ENCODE data around the gene ZBTB3. TPM values are rescaled to one million over a fixed set of nuclear protein-coding genes. Genes with fewer than 3 reads are reported as not detected.

The ZBTB3 gene
- polyA plus RNA-seq, 2 of the 4 experiments (the other 2 are of a cell fraction), result 2.0 to 3.1 TPM

GRCh38 chr11:62709247-62710000 lies 44.5 kb downstream of the ZBTB3 start:
- CTCF ChIA-PET, result interaction anchor here (0.6 to 5.3 kb wide), 12 partner anchors 9 to 330 kb away, joined by 3 to 37 read pairs (median 4); partner anchors contain the start of genes LBHD1, TMEM179B and UQCC3
- ATAC-seq (peak; percentile 71 to 84), FAIRE-seq (no peak), DNase-seq (ENCODE audit: low read depth in 1 of 2, low spot score in 1 of 2) (peak; percentile 94 to 98)
- Histone ChIP-seq H3K9me3 (no peaks in the 10 kb centered on the region), H3K4me1 (peaks cover 51% of the 10 kb centered on the region), H3K4me2 (peak overlapping the region; percentile 89), H3K4me3 (peak overlapping the region; percentile 41), H3K27ac (peak overlapping the region; percentile 79 to 91)
- WGBS (ENCODE audit: missing lambda C conversion rate), result 11% methylated on average over 47 of the region's 47 CpGs
- POLR2A ChIA-PET, result interaction anchor here (0.6 to 6.1 kb wide), 14 partner anchors 9 to 147 kb away, joined by 3 to 64 read pairs (median 4); partner anchors contain the start of genes B3GAT3, C11orf98, CSKMT and HNRNPUL2
- no peak for TF ChIP-seq TFCP2L1 (CRISPR knock-in tag; IDR thresholded peaks at IDR 0.05)
- TF ChIP-seq ZNF302 (CRISPR knock-in tag; IDR thresholded peaks at IDR 0.05), result no peak
- no peak for TF ChIP-seq FOSB (CRISPR knock-in tag; IDR thresholded peaks at IDR 0.05)
- TF ChIP-seq SMC3 (IDR thresholded peaks at IDR 0.05), result no peak
- TF ChIP-seq HOXB13 (CRISPR knock-in tag; IDR thresholded peaks at IDR 0.05; ENCODE audit: low read depth), result peak; percentile 66; the same call in 1 of the 2 replicates
- no peak for TF ChIP-seq ZFP36 (IDR thresholded peaks at IDR 0.05; ENCODE audit: borderline replicate concordance, partially characterized antibody)
- no peak for TF ChIP-seq E2F6 (IDR thresholded peaks at IDR 0.05; ENCODE audit: borderline replicate concordance, low read depth)
- TF ChIP-seq JUN (IDR thresholded peaks at IDR 0.05), result peak; percentile 42 to 81; a peak in 4 of 5 replicates
- TF ChIP-seq HEYL (CRISPR knock-in tag; IDR thresholded peaks at IDR 0.05), result peak; percentile 71; the same call in 1 of the 2 replicates
- TF ChIP-seq PBX3 (IDR thresholded peaks at IDR 0.05), result peak; percentile 35
- TF ChIP-seq ZSCAN20 (CRISPR knock-in tag; IDR thresholded peaks at IDR 0.05), result peak; percentile 86; the same call in 1 of the 2 replicates
- no peak for TF ChIP-seq GATA3 (IDR thresholded peaks at IDR 0.05; ENCODE audit: borderline replicate concordance)
- peak; percentile 70; the same call in 1 of the 2 replicates for TF ChIP-seq KDM1A (IDR thresholded peaks at IDR 0.05; ENCODE audit: low read depth)
- peak; percentile 63 for TF ChIP-seq MAX (IDR thresholded peaks at IDR 0.05)
- TF ChIP-seq KDM5A (IDR thresholded peaks at IDR 0.05), result peak; percentile 80
- TF ChIP-seq BCL3 (IDR thresholded peaks at IDR 0.05), result 0 out of 3 replicates have a peak, but pooled peaks have one; percentile 23
- TF ChIP-seq PHF8 (IDR thresholded peaks at IDR 0.05; ENCODE audit: borderline replicate concordance, low read depth), result peak; percentile 43; the same call in 1 of the 2 replicates
- no peak for TF ChIP-seq HES2 (IDR thresholded peaks at IDR 0.05)
- TF ChIP-seq HOXB5 (CRISPR knock-in tag; IDR thresholded peaks at IDR 0.05), result no peak; the same call in 1 of the 2 replicates

- Histone ChIP-seq H3K27ac (peak overlapping the region; percentile 79 to 91), H3K4me2 (peak overlapping the region; percentile 89)
Measured at GRCh38 chr11:62708793-62709192, 45.2 kb downstream of the ZBTB3 start.

More at GRCh38 chr11:62708793-62709192, 45.2 kb downstream of the ZBTB3 start:
- no peak for FAIRE-seq
- 80% methylated on average over 7 of the region's 7 CpGs for WGBS (ENCODE audit: missing lambda C conversion rate)
- DNase-seq (ENCODE audit: low read depth in 1 of 2, low spot score in 1 of 2), result no peak
- ATAC-seq, result no peak
- TF ChIP-seq EP300 (IDR thresholded peaks at IDR 0.05) (no peak), MYC (IDR thresholded peaks at IDR 0.05; ENCODE audit: borderline replicate concordance, low read length) (no peak), NR3C1 (IDR thresholded peaks at IDR 0.05) (no peak), POLR2A (IDR thresholded peaks at IDR 0.05; ENCODE audit: low read length) (no peak), ZC3H11A (IDR thresholded peaks at IDR 0.05) (no peak), CEBPB (IDR thresholded peaks at IDR 0.05) (no peak), HEYL (CRISPR knock-in tag; IDR thresholded peaks at IDR 0.05) (no peak), FOSL2 (IDR thresholded peaks at IDR 0.05) (no peak), FOSL2 (CRISPR knock-in tag; IDR thresholded peaks at IDR 0.05) (no peak), KDM5A (IDR thresholded peaks at IDR 0.05) (no peak), SMC3 (IDR thresholded peaks at IDR 0.05) (no peak), MAX (IDR thresholded peaks at IDR 0.05) (no peak), HDAC2 (IDR thresholded peaks at IDR 0.05) (no peak), RCOR1 (IDR thresholded peaks at IDR 0.05; ENCODE audit: low read depth, low read length) (no peak), USF2 (IDR thresholded peaks at IDR 0.05) (no peak), FOXS1 (CRISPR knock-in tag; IDR thresholded peaks at IDR 0.05) (no peak), HOXA7 (CRISPR knock-in tag; IDR thresholded peaks at IDR 0.05) (no peak)
- Histone ChIP-seq H3K9me3 (no peaks in the 10 kb centered on the region), H3K4me1 (peaks cover 45% of the 10 kb centered on the region), H3K4me3 (peak overlapping the region; percentile 41)
- ChIA-PET POLR2A (interaction anchor here (0.6 to 6.1 kb wide), 14 partner anchors 9 to 147 kb away, joined by 3 to 64 read pairs (median 4); partner anchors contain the start of genes B3GAT3, C11orf98, CSKMT and HNRNPUL2), CTCF (interaction anchor here (0.6 to 5.3 kb wide), 11 partner anchors 8 to 78 kb away, joined by 3 to 37 read pairs (median 4); partner anchors contain the start of genes HNRNPUL2, LBHD1, TTC9C and UQCC3)
